DMS153 treated with DMSO at 0.1 percent for 48 hours (cell line): ENCODE measurements around the gene DPEP3.
A peak's percentile ranks its signal among the peaks of the same experiment; 100 is the strongest.
"Not testable (repeated sequence)": the region's sequence is repeated elsewhere in the genome, so short reads cannot be mapped to it uniquely, and the experiment has no call there.

Source experiments
- DNase-seq: peaks from one replicate; lab custom pipeline; 2025; ENCODE audit not compliant: unreplicated experiment; lab: John Stamatoyannopoulos, UW

Gene DPEP3

GRCh38 chr16:67945392-67945933, 34.8 kb downstream of the DPEP3 start:
- DNase-seq = no peak

GRCh38 chr16:67944690-67945391, 35.5 kb downstream of the DPEP3 start:
- DNase-seq = no peak

GRCh38 chr16:67943619-67944504, 36.4 kb downstream of the DPEP3 start, which contains the start of gene LCAT:
TSS of gene LCAT (minus strand) at chr16:67944120. CDS start at chr16:67944101, 19 bp downstream.
- DNase-seq = no peak

GRCh38 chr16:67943256-67943618, 37.1 kb downstream of the DPEP3 start:
- no peak for DNase-seq

GRCh38 chr16:67942510-67943255, 37.6 kb downstream of the DPEP3 start:
- DNase-seq = no peak

- DNase-seq = no peak
Measured at GRCh38 chr16:67942200-67942509, 38.1 kb downstream of the DPEP3 start.

- DNase-seq = no peak
Measured at GRCh38 chr16:67941469-67942199, 38.7 kb downstream of the DPEP3 start.

GRCh38 chr16:67940446-67941089, 39.7 kb downstream of the DPEP3 start:
- no peak for DNase-seq

GRCh38 chr16:67939507-67940445, 40.5 kb downstream of the DPEP3 start:
- DNase-seq = peak; percentile 33

GRCh38 chr16:67937713-67938112, 42.6 kb downstream of the DPEP3 start:
- DNase-seq = not testable (repeated sequence)

- peak; percentile 53 for DNase-seq
Measured at GRCh38 chr16:67936880-67937605, 43.3 kb downstream of the DPEP3 start.

- DNase-seq = no peak
Measured at GRCh38 chr16:67936124-67936879, 44.0 kb downstream of the DPEP3 start, which contains the start of gene PSMB10. TSS of gene PSMB10 (minus strand) at chr16:67936850. CDS start at chr16:67936749, 101 bp downstream.

- DNase-seq = peak; percentile 96
Measured at GRCh38 chr16:67935402-67936123, 44.7 kb downstream of the DPEP3 start.

GRCh38 chr16:67935101-67935401, 45.2 kb downstream of the DPEP3 start:
- DNase-seq = no peak

GRCh38 chr16:67934306-67935100, 45.8 kb downstream of the DPEP3 start:
- no peak for DNase-seq

- no peak for DNase-seq
Measured at GRCh38 chr16:67933805-67934204, 46.5 kb downstream of the DPEP3 start.
